Activated T-helper 9 cell treated with anti-CD3 and anti-CD28 coated beads, Interleukin-2, amount 50 U/mL, for 16 hours (primary cell): ENCODE results near the gene RSRC1.
"Not testable (repeated sequence)": the region's sequence is repeated elsewhere in the genome, so short reads cannot be mapped to it uniquely, and the experiment has no call there.

ENCODE experiments used
- DNase-seq: peaks from one replicate; pipeline ENCODE4 v3.0.0-alpha.2; 2020; ENCODE audit warnings: low read depth

The RSRC1 gene

GRCh38 chr3:158404131-158404718, 294.3 kb downstream of the RSRC1 start:
- no peak for DNase-seq

GRCh38 chr3:158405507-158405906, 295.6 kb downstream of the RSRC1 start:
- no peak for DNase-seq

GRCh38 chr3:158407844-158408517, 298.1 kb downstream of the RSRC1 start:
- no peak for DNase-seq

GRCh38 chr3:158408518-158408897, 298.6 kb downstream of the RSRC1 start:
- DNase-seq = not testable (repeated sequence)

GRCh38 chr3:158418035-158418434, 308.1 kb downstream of the RSRC1 start:
- no peak for DNase-seq

GRCh38 chr3:158419820-158420653, 310.1 kb downstream of the RSRC1 start:
- no peak for DNase-seq

- no peak for DNase-seq
These were observed 310.9 kb downstream of the RSRC1 start for GRCh38 chr3:158420654-158421396.

GRCh38 chr3:158430448-158430847, 320.6 kb downstream of the RSRC1 start:
- no peak for DNase-seq

- DNase-seq = no peak
These were observed 321.1 kb downstream of the RSRC1 start for GRCh38 chr3:158430968-158431367.

GRCh38 chr3:158431829-158432228, 321.9 kb downstream of the RSRC1 start:
- no peak for DNase-seq

GRCh38 chr3:158434412-158435038, 324.6 kb downstream of the RSRC1 start:
- no peak for DNase-seq

- no peak for DNase-seq
These were observed 333.7 kb downstream of the RSRC1 start for GRCh38 chr3:158443632-158444031.

GRCh38 chr3:158447408-158447807, 337.5 kb downstream of the RSRC1 start:
- DNase-seq = no peak

- no peak for DNase-seq
These were observed 341.6 kb downstream of the RSRC1 start for GRCh38 chr3:158451405-158452055.

GRCh38 chr3:158452334-158452733, 342.4 kb downstream of the RSRC1 start:
- no peak for DNase-seq

GRCh38 chr3:158453004-158453403, 343.1 kb downstream of the RSRC1 start:
- no peak for DNase-seq

GRCh38 chr3:158453865-158454264, 344.0 kb downstream of the RSRC1 start:
- DNase-seq = no peak

- no peak for DNase-seq
These were observed 345.5 kb downstream of the RSRC1 start for GRCh38 chr3:158455406-158455805.

GRCh38 chr3:158456114-158456513, 346.2 kb downstream of the RSRC1 start:
- no peak for DNase-seq

GRCh38 chr3:158458464-158458863, 348.6 kb downstream of the RSRC1 start:
- no peak for DNase-seq

- DNase-seq = no peak
These were observed 351.0 kb downstream of the RSRC1 start for GRCh38 chr3:158460926-158461325.
